K562 (cell line): Measurements from ENCODE around the gene SMG6. TPM values are rescaled to one million over a fixed set of nuclear protein-coding genes. Genes with fewer than 3 reads are reported as not detected.
A peak's percentile ranks its signal among the peaks of the same experiment; 100 is the strongest.

Source experiments
- BDP1 ChIP-seq: IDR thresholded peaks from 3 replicates; pipeline ENCODE4 v1.6.1; 2011; ENCODE audit not compliant: insufficient read length, insufficient read depth
- CBX1 ChIP-seq: sonication (generic); IDR thresholded peaks from 2 replicates; pipeline ENCODE4 v1.6.1; 2016; ENCODE audit warnings: antibody characterized with exemption, low read depth, mild to moderate bottlenecking
- CEBPB ChIP-seq: fragments of 450-650 bp; IDR thresholded peaks from 2 replicates; pipeline ENCODE4 v1.6.1; 2016; ENCODE audit warnings: missing genetic modification characterization, missing compliant biosample characterization
- DDX20 ChIP-seq: fragments of 450-650 bp; IDR thresholded peaks from 2 replicates; pipeline ENCODE4 v1.6.1; 2016; ENCODE audit warnings: missing genetic modification characterization, low read depth, mild to moderate bottlenecking, missing compliant biosample characterization, moderate library complexity
- DPF2 ChIP-seq: fragments of 450-650 bp; IDR thresholded peaks from 2 replicates; pipeline ENCODE4 v1.6.1; 2016
- E2F3 ChIP-seq: fragments of 250-450 bp; sonication (Bioruptor Pico); IDR thresholded peaks from 2 replicates; pipeline ENCODE4 v1.4.0; 2020; ENCODE audit warnings: mild to moderate bottlenecking
- ESRRA ChIP-seq: fragments of 450-650 bp; IDR thresholded peaks from 2 replicates; pipeline ENCODE4 v1.6.1; 2014; ENCODE audit warnings: low read depth, mild to moderate bottlenecking, moderate library complexity, borderline replicate concordance
- GTF2F1 ChIP-seq: IDR thresholded peaks from 2 replicates; pipeline ENCODE4 v1.6.1; 2011; ENCODE audit warnings: low read depth, low read length, improper control_type of control experiment
- HIVEP1 ChIP-seq: fragments of 250-450 bp; sonication (Bioruptor Pico); IDR thresholded peaks from 2 replicates; pipeline ENCODE4 v1.4.0; 2020; ENCODE audit warnings: mild to moderate bottlenecking
- HMG20B ChIP-seq: fragments of 250-450 bp; sonication (Bioruptor Pico); IDR thresholded peaks from 2 replicates; pipeline ENCODE4 v1.5.0; 2021; ENCODE audit warnings: mild to moderate bottlenecking
- KLF13 ChIP-seq: fragments of 450-650 bp; IDR thresholded peaks from 2 replicates; pipeline ENCODE4 v1.6.1; 2016; ENCODE audit warnings: missing genetic modification characterization, low read depth, mild to moderate bottlenecking, missing compliant biosample characterization, moderate library complexity, borderline replicate concordance
- LCOR ChIP-seq: sonication (generic); formaldehyde crosslinking; IDR thresholded peaks from 2 replicates; pipeline ENCODE4 v1.8.0; 2022; ENCODE audit warnings: mild to moderate bottlenecking, missing genetic modification reagents
- NFE2L1 ChIP-seq: fragments of 450-650 bp; IDR thresholded peaks from 2 replicates; pipeline ENCODE4 v1.6.1; 2016; ENCODE audit warnings: missing genetic modification characterization, low read depth, mild to moderate bottlenecking, missing compliant biosample characterization, moderate library complexity, borderline replicate concordance
- PHF21A ChIP-seq: fragments of 450-650 bp; IDR thresholded peaks from 2 replicates; pipeline ENCODE4 v1.6.1; 2017; ENCODE audit warnings: low read depth, borderline replicate concordance
- SAFB ChIP-seq: fragments of 200-400 bp; formaldehyde crosslinking; IDR thresholded peaks from 2 replicates; pipeline ENCODE4 v1.6.1; 2017; ENCODE audit warnings: low read depth, low read length, borderline replicate concordance
- STAG1 ChIP-seq: sonication (generic); formaldehyde crosslinking; IDR thresholded peaks from 2 replicates; pipeline ENCODE4 v1.5.0; 2020; ENCODE audit warnings: missing genetic modification reagents, borderline replicate concordance
- TAF9B ChIP-seq: fragments of 450-650 bp; IDR thresholded peaks from 2 replicates; pipeline ENCODE4 v1.6.1; 2018; ENCODE audit warnings: mild to moderate bottlenecking; ENCODE audit not compliant: partially characterized antibody
- TRIM25 ChIP-seq: fragments of 450-650 bp; IDR thresholded peaks from 2 replicates; pipeline ENCODE4 v1.7.0; 2016; ENCODE audit warnings: borderline replicate concordance
- U2AF1 ChIP-seq: fragments of 200-400 bp; formaldehyde crosslinking; optimal IDR thresholded peaks from 2 replicates; pipeline ENCODE3; 2017; ENCODE audit warnings: mild to moderate bottlenecking, low read depth, low read length, moderate library complexity
- YY1 ChIP-seq, 3 experiments: IDR thresholded peaks; 2 replicates each; pipeline ENCODE4 v1.6.1; 2011; ENCODE audit warnings: low read length in 2 of 3, mild to moderate bottlenecking in 2 of 3, moderate library complexity in 2 of 3, borderline replicate concordance in 1 of 3, control low read depth in 1 of 3, low read depth in 1 of 3; ENCODE audit not compliant: insufficient read depth in 3 of 3, insufficient replicate concordance in 2 of 3, control insufficient read depth in 1 of 3, insufficient read length in 1 of 3; ENCODE audit errors: extremely low read depth in 1 of 3
- ZBTB33 ChIP-seq: sonication (generic); formaldehyde crosslinking; IDR thresholded peaks from 2 replicates; pipeline ENCODE4 v1.8.1; 2023; ENCODE audit warnings: mild to moderate bottlenecking, missing genetic modification reagents
- ZFP1 ChIP-seq: fragments of 450-650 bp; formaldehyde crosslinking; IDR thresholded peaks from 2 replicates; pipeline ENCODE4 v1.4.0; 2020; ENCODE audit warnings: mild to moderate bottlenecking, mixed read lengths
- ZNF133 ChIP-seq: fragments of 250-450 bp; sonication (Bioruptor Pico); IDR thresholded peaks from 2 replicates; pipeline ENCODE4 v1.4.0; 2020; ENCODE audit warnings: mild to moderate bottlenecking
- ZNF277 ChIP-seq: fragments of 250-450 bp; sonication (Bioruptor Pico); IDR thresholded peaks from 2 replicates; pipeline ENCODE4 v1.8.0; 2022; ENCODE audit warnings: inconsistent platforms, mild to moderate bottlenecking, moderate library complexity, borderline replicate concordance
- polyA plus RNA-seq, 8 experiments: library from polyadenylated mRNA; depleted of rRNA in 4 of 8; stranded (reverse) in 5 of 8; unstranded in 3 of 8; fragments of >200 nt; fragmentation: Nextera tagmentation in 2 of 8; fragmentation: Illumina TruSeq in 1 of 8; extraction: Ambion mirVana in 2 of 8; extraction: Trizol in 1 of 8; gene quantifications; 2 replicates each; pipeline versions ENCODE4 v1.2.1 to v1.2.3, GENCODE V29; 2011 to 2014; ENCODE audit warnings: inconsistent platforms in 1 of 8, missing spikeins in 1 of 8
- total RNA-seq, 7 experiments: library from RNA; depleted of rRNA in 6 of 7; stranded (reverse); fragments of >200 nt in 6 of 7; fragmentation: Illumina TruSeq in 2 of 7; extraction: Trizol in 2 of 7; gene quantifications; 2 replicates each; pipeline versions ENCODE4 v1.2.1 to v1.2.3, GENCODE V29; 2011 to 2021; ENCODE audit warnings: low replicate concordance in 1 of 7

SMG6 gene
- total and polyA plus RNA-seq, 9 of the 15 experiments (the other 6 are each of a cell fraction or from before 2014, with no cell fraction given): 0.44 to 13.9 (median 6.0) TPM

- TF ChIP-seq TAF9B (no peak), HMG20B (no peak), YY1 (IDR thresholded peaks at IDR 0.05; ENCODE audit: borderline replicate concordance in 1 of 3, control insufficient read depth in 1 of 3, extremely low read depth in 1 of 3, insufficient read depth in 3 of 3, insufficient read length in 1 of 3, insufficient replicate concordance in 2 of 3, low read depth in 1 of 3, low read length in 2 of 3) (peak; percentile 50 to 95 (median 94)), CBX1 (no peak), U2AF1 (no peak), ZNF133 (CRISPR knock-in tag) (no peak), DDX20 (no peak), KLF13 (no peak), GTF2F1 (no peak), NFE2L1 (tag) (no peak), DPF2 (no peak), LCOR (no peak), HIVEP1 (no peak), TRIM25 (no peak), BDP1 (no peak), ZFP1 (CRISPR knock-in tag) (no peak), ZBTB33 (CRISPR knock-in tag) (no peak), STAG1 (CRISPR knock-in tag) (no peak), E2F3 (CRISPR knock-in tag) (no peak), ESRRA (0 out of 2 replicates have a peak, but pooled peaks have one; percentile 27), ZNF277 (no peak), SAFB (no peak), CEBPB (no peak), PHF21A (no peak)
These were observed 273.4 kb downstream of the SMG6 start, which contains the start of gene DPH1 (continued) for GRCh38 chr17:2029911-2030778.
